AG10803 (cell line): ENCODE measurements around the gene CCDC33.

Experiments
- DNase-seq: peaks from one replicate; pipeline ENCODE4 v3.0.0; 2010; ENCODE audit warnings: low read depth
- H3K4me3 ChIP-seq: 2 replicates; pipeline ENCODE4 v1.5.1; 2011; ENCODE audit warnings: mild to moderate bottlenecking, low read length, control low read depth
- TF ChIP-seq, protein P1 (sequence below): conservative IDR thresholded peaks from 2 replicates; pipeline ENCODE4 v1.5.1; 2011; ENCODE audit warnings: mild to moderate bottlenecking, low read length, control low read depth, inconsistent platforms

The CCDC33 gene

DNA sequence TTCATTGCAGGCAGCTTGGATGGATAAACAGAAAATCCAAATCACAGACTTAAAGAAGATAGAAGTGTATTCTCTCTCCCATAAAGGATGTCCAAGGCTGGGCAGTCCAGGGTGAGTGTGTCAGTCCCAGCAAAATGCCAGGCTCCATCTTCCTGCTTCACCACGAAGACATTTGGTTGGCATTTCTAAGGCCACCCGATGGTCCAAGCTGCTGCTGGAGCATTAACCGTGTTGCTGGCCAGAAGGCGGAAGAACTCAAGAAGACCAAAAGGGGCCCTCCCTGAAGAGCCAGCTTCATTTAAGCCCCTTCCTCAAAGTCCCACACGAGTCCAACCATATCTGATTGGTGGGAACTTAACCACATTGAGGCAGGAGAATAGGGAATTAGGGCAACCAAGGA, 134.3 kb downstream of the CCDC33 start:
- no peak overlapping the region for H3K4me3 ChIP-seq
- DNase-seq: no peak
- TF ChIP-seq, protein P1, sequence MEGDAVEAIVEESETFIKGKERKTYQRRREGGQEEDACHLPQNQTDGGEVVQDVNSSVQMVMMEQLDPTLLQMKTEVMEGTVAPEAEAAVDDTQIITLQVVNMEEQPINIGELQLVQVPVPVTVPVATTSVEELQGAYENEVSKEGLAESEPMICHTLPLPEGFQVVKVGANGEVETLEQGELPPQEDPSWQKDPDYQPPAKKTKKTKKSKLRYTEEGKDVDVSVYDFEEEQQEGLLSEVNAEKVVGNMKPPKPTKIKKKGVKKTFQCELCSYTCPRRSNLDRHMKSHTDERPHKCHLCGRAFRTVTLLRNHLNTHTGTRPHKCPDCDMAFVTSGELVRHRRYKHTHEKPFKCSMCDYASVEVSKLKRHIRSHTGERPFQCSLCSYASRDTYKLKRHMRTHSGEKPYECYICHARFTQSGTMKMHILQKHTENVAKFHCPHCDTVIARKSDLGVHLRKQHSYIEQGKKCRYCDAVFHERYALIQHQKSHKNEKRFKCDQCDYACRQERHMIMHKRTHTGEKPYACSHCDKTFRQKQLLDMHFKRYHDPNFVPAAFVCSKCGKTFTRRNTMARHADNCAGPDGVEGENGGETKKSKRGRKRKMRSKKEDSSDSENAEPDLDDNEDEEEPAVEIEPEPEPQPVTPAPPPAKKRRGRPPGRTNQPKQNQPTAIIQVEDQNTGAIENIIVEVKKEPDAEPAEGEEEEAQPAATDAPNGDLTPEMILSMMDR: no peak

DNA sequence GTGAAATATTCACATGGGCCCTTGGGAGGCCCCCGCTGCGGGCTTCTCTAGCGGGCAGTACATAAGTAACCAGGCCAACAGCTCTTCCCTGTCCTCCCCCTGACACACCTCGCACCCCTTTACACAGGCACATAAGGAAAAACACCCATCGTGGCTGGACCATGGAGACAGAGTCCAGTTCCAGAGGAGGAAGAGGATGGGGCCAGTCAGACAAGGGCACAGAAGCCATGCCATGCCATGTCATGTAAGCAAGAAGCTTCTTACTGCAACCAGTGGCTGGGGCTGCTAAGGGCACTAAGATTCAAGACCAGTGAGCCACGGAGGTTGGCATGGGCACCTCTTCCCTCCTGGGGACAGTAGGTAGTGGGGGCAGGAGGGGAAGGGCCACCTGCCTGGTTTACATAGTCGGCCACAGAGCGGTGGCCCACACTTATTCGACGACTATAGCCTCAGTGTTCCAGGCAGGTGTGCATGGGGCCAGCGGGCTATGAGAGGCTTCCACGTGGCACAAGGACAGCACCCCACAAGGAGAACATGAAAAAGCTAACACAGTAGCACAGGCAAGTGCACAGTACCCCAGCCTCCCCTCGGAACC, 137.0 kb downstream of the CCDC33 start:
- DNase-seq: no peak
- TF ChIP-seq, protein P1: no peak
- H3K4me3 ChIP-seq: no peak overlapping the region

DNA sequence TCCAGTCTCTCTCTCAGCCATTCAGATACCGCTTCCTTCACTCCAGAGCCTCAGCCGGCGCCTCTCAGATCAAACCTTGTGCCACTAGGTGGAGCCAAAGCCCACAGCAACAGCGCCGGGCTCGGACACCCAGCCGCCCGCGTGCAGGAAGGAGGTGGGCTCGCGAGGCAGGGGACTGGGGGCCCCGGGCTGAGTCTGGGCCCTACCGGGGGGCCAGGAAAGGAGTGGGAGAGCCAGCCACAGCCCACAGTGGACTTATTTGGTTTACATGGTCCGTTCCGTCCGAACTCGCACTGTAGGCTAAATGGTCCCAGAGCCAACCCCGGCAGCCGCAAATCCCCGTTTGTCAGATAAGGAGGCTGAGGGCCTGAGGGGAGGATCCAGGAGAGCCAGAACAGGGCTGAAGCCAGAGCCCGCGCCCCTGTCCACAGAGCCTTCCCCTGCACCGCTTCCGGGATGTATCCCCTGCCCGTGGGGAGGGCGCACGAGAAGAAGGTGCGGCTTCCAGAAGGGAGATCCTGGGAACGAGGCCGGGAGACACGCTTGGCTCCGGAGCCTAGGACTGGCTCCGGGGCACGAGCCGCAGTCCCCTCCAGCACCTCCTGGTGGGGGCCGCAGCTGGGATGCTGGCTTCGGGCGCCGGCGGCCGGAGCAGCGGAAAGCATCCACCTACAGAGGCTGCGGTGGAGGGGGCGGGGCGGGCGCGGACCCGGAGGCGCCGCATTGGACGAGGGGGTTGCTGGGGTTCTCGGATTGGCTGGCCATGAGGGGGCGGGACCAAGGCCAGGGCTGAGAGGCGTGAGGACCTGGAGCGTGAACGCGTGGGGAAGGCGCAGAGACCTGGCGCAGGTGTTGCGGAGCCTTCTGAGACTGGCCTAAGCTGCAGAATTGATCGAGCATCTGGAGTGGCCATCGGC, 137.9 kb downstream of the CCDC33 start:
- DNase-seq: peak; percentile 73
- TF ChIP-seq, protein P1: peak; percentile 74
- H3K4me3 ChIP-seq: peak overlapping the region; percentile 73

DNA sequence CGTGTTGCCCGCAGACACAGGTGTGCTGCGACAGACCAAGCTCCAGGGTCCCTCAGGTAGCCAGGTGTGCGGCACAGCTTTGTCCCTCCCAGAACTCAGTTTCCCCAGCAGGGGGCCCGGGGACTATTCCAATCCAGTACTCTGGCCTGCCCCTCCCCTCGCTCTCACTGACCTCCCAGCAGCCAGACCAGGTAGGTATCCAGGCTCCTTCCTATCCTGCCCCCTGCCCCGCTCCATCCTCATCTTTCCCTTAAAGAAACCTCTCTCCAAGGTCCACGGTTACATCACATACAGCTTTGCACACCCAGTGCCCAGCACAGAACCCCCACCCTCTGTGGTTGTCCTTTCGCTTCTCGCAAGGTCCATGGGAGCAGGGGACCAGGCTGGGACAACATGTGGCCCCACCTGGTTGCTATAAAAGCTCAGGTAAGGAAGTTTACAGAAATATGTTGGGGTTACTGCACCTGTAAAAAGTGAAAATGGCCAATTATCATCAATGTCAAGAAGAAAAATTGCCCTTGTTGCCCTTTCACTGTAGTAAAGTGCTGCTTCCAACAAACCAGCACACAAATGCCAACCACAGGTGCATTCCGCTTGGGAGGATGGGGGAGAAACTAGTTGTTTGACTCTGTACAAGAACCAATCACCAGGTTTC, 138.6 kb downstream of the CCDC33 start:
- peak overlapping the region; percentile 73 for H3K4me3 ChIP-seq
- TF ChIP-seq, protein P1: no peak
- no peak for DNase-seq

DNA sequence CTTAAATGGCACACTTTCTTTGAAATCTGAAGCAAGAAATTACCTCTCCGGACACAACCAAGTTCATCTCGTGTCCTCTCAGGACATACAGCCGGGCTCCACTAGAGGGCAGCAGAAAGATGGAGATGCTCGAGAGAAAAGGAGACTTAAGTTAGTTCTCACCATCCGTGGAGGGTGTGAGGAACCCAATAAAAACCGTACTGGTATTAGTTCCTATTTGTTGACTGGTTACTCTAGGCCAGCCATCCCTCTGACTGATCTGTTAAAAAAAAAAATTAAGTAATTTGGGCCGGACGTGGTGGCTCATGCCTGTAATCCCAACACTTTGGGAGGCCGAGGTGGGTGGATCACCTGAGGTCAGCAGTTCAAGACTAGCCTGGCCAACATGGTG, 139.2 kb downstream of the CCDC33 start:
- TF ChIP-seq, protein P1: peak; percentile 94
- DNase-seq: peak; percentile 76
- H3K4me3 ChIP-seq: no peak overlapping the region

DNA sequence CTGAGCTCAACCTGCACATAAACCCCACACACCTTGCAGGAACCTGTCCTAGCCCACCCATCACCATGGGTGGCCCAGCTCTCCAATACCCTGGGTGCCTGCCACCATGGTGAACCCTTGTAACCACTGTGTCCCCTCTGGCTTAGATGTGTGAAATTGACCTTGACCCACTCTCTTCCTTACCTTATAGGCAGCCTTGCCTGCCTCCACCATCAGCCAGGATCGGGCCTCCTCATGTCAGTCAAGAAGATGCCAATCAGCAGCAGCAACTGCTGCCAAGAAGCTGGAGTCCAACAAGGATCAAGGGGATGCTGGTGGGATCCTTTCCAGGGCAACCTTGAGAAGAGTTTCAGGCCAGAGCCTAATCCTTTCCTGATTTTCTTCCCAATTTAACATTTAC, 140.1 kb downstream of the CCDC33 start:
- TF ChIP-seq, protein P1: no peak
- DNase-seq: no peak

More for the DNA sequence above, 140.1 kb downstream of the CCDC33 start:
- H3K4me3 ChIP-seq: no peak overlapping the region
